Hepatocyte (in vitro differentiated cells): ENCODE measurements around the gene LDLRAD4. TPM values are rescaled to one million over a fixed set of nuclear protein-coding genes. Genes with fewer than 3 reads are reported as not detected.

Source experiments
- DNase-seq: peaks from one replicate; pipeline ENCODE4 v3.0.0-alpha.2; 2016; ENCODE audit warnings: low spot score
- H2AFZ ChIP-seq: fragments of 200-600 bp; sonication (generic); 2 replicates; pipeline ENCODE4 v1.6.0; 2016; ENCODE audit warnings: antibody characterized with exemption, mild to moderate bottlenecking
- H3K27ac ChIP-seq: fragments of 200-600 bp; sonication (generic); 2 replicates; pipeline ENCODE4 v1.5.1; 2016; ENCODE audit warnings: mild to moderate bottlenecking
- H3K27me3 ChIP-seq: fragments of 200-600 bp; sonication (generic); 2 replicates; pipeline ENCODE4 v1.6.1; 2016
- H3K36me3 ChIP-seq: fragments of 200-600 bp; sonication (generic); replicated peaks from 2 replicates; pipeline ENCODE4 v1.5.1; 2016; ENCODE audit warnings: low read depth; ENCODE audit not compliant: insufficient read depth
- H3K4me1 ChIP-seq: fragments of 200-600 bp; sonication (generic); 2 replicates; pipeline ENCODE4 v1.5.1; 2016; ENCODE audit warnings: mild to moderate bottlenecking, moderate library complexity; ENCODE audit not compliant: insufficient read depth
- H3K4me2 ChIP-seq: fragments of 200-600 bp; sonication (generic); 2 replicates; pipeline ENCODE4 v1.6.0; 2016
- H3K4me3 ChIP-seq: fragments of 200-600 bp; sonication (generic); 2 replicates; pipeline ENCODE4 v1.5.1; 2016; ENCODE audit warnings: mild to moderate bottlenecking
- H3K79me2 ChIP-seq: fragments of 200-600 bp; sonication (generic); 2 replicates; pipeline ENCODE4 v1.6.0; 2017; ENCODE audit warnings: mild to moderate bottlenecking
- H3K9me2 ChIP-seq: fragments of 200-600 bp; sonication (generic); replicated peaks from 2 replicates; pipeline ENCODE4 v1.6.0; 2017; ENCODE audit warnings: mild to moderate bottlenecking; ENCODE audit not compliant: insufficient read depth
- H3K9me3 ChIP-seq: fragments of 200-600 bp; sonication (generic); 2 replicates; pipeline ENCODE4 v1.5.1; 2016; ENCODE audit warnings: low read depth, mild to moderate bottlenecking
- H4K20me1 ChIP-seq: fragments of 200-600 bp; sonication (generic); 2 replicates; pipeline ENCODE4 v1.6.0; 2016; ENCODE audit warnings: mild to moderate bottlenecking; ENCODE audit not compliant: insufficient read depth, poor library complexity, severe bottlenecking
- EZH2 ChIP-seq: fragments of 200-600 bp; sonication (generic); IDR thresholded peaks from 2 replicates; pipeline ENCODE4 v1.6.1; 2016; ENCODE audit warnings: antibody characterized with exemption, mild to moderate bottlenecking, borderline replicate concordance
- EZH2phosphoT487 ChIP-seq: fragments of 200-600 bp; sonication (generic); IDR thresholded peaks from one replicate; pipeline ENCODE4 v1.6.1; 2018; ENCODE audit warnings: antibody characterized with exemption, mild to moderate bottlenecking, low read depth, moderate library complexity; ENCODE audit not compliant: unreplicated experiment, severe bottlenecking
- WGBS: methylation state at CpG from one replicate; pipeline ENCODE4 v1.1.6; 2016; ENCODE audit warnings: low lambda C conversion rate; ENCODE audit errors: missing lambda C conversion rate; 5-methylcytosine and 5-hydroxymethylcytosine counted together
- polyA plus RNA-seq: library from polyadenylated mRNA; unstranded; fragments of >200 nt; fragmentation: Nextera tagmentation; extraction: Ambion mirVana; gene quantifications from 2 replicates; pipeline ENCODE4 v1.2.1, GENCODE V29; 2016
- total RNA-seq: library from RNA; depleted of rRNA; stranded (reverse); fragments of >200 nt; gene quantifications from 2 replicates; pipeline ENCODE4 v1.2.3, GENCODE V29; 2014
- TF ChIP-seq, protein P1 (sequence below): fragments of 200-600 bp; sonication (generic); IDR thresholded peaks from 2 replicates; pipeline ENCODE4 v1.5.1; 2016; ENCODE audit warnings: antibody characterized with exemption, mild to moderate bottlenecking; ENCODE audit not compliant: poor library complexity

Gene LDLRAD4
- total and polyA plus RNA-seq, 2 experiments from 2014 or later, result 15.1 to 29.0 TPM

DNA sequence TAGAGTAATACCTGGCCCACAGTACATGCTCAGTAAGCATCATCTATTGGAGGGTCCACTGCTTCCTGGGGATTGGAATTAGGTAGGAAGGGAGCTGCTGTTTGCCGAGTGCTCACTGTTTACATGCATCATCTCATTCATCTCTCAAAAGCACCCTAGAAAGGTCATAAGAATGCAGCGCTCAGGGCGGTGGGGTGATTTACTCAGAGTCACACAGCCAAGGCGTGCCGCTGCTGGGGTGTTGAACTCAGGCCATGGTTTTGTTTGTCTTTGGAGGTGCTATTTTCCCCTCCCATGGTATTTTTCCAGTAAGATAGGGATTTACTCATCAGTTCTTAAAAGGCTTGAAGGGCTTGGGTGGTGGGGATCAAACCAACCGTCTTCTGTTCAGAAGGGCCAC is 227.5 kb downstream of the LDLRAD4 start:
- H3K27me3 ChIP-seq, result peaks cover 6% of the 10 kb centered on the region
- H3K27ac ChIP-seq, result no peak overlapping the region
- no peak for DNase-seq
- H3K4me2 ChIP-seq, result no peak overlapping the region
- no peaks in the 10 kb centered on the region for H4K20me1 ChIP-seq
- no peaks in the 10 kb centered on the region for H3K79me2 ChIP-seq
- no peaks in the 10 kb centered on the region for H3K9me3 ChIP-seq
- H3K4me1 ChIP-seq, result peaks cover 17% of the 10 kb centered on the region
- 74% methylated on average over 6 of the region's 6 CpGs for WGBS
- TF ChIP-seq EZH2phosphoT487 (no peak), EZH2 (no peak)
- TF ChIP-seq, protein P1, sequence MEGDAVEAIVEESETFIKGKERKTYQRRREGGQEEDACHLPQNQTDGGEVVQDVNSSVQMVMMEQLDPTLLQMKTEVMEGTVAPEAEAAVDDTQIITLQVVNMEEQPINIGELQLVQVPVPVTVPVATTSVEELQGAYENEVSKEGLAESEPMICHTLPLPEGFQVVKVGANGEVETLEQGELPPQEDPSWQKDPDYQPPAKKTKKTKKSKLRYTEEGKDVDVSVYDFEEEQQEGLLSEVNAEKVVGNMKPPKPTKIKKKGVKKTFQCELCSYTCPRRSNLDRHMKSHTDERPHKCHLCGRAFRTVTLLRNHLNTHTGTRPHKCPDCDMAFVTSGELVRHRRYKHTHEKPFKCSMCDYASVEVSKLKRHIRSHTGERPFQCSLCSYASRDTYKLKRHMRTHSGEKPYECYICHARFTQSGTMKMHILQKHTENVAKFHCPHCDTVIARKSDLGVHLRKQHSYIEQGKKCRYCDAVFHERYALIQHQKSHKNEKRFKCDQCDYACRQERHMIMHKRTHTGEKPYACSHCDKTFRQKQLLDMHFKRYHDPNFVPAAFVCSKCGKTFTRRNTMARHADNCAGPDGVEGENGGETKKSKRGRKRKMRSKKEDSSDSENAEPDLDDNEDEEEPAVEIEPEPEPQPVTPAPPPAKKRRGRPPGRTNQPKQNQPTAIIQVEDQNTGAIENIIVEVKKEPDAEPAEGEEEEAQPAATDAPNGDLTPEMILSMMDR, result no peak
- no peaks in the 10 kb centered on the region for H3K9me2 ChIP-seq
- H2AFZ ChIP-seq, result no peak overlapping the region
- no peak overlapping the region for H3K4me3 ChIP-seq
- H3K36me3 ChIP-seq, result no peaks in the 10 kb centered on the region

DNA sequence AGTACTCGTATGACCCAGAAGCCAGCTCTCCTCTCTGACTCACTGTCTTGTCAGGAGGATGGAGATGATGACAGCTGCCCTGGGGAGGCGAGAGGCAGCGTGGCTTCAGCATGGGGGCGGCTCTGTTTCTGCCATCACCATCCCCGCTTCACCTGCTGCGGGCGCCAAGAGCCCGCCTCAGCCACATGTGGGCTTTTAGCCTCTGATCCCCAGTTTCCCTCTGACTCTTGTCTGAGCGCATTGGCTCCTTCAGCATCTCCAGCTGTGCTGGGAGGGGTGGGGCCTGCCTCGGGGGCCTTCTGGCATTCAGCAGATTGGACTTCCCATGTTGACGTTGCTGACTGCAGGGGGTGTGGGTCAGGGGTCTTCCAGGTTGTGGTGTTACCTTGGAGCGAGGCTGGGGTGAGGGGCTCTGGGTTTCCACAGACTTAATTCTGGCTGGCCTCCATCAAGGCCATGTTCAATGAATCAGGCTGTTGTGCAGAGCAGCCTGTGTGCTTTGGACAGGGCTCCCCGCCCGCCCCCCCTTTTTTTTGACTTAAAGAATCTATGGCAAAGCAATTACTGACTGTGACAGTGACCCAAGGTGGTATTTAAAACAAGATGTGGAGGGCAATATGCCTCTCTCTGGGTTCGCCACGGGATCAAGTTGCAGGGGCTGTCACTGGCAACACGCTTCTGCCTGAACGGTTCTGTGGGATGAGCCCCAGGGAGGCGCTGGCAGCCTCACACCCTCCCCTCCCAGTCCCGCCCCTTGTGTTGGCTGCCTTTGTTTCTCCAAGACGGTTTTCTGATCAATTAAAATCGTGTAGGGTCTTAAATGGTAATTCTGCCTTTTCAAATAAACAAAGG is 228.3 kb downstream of the LDLRAD4 start:
- Histone ChIP-seq H3K4me3 (no peak overlapping the region), H3K79me2 (no peaks in the 10 kb centered on the region), H3K27me3 (peaks cover 6% of the 10 kb centered on the region), H3K36me3 (no peaks in the 10 kb centered on the region), H3K4me1 (peaks cover 17% of the 10 kb centered on the region), H2AFZ (no peak overlapping the region), H3K9me3 (no peaks in the 10 kb centered on the region), H3K9me2 (no peaks in the 10 kb centered on the region), H3K27ac (peak overlapping the region; percentile 71), H4K20me1 (no peaks in the 10 kb centered on the region), H3K4me2 (peak overlapping the region; percentile 71)
- no peak for DNase-seq
- WGBS, result 44% methylated on average over 21 of the region's 22 CpGs
- no peak for TF ChIP-seq EZH2
- TF ChIP-seq, protein P1, result no peak
- no peak for TF ChIP-seq EZH2phosphoT487

DNA sequence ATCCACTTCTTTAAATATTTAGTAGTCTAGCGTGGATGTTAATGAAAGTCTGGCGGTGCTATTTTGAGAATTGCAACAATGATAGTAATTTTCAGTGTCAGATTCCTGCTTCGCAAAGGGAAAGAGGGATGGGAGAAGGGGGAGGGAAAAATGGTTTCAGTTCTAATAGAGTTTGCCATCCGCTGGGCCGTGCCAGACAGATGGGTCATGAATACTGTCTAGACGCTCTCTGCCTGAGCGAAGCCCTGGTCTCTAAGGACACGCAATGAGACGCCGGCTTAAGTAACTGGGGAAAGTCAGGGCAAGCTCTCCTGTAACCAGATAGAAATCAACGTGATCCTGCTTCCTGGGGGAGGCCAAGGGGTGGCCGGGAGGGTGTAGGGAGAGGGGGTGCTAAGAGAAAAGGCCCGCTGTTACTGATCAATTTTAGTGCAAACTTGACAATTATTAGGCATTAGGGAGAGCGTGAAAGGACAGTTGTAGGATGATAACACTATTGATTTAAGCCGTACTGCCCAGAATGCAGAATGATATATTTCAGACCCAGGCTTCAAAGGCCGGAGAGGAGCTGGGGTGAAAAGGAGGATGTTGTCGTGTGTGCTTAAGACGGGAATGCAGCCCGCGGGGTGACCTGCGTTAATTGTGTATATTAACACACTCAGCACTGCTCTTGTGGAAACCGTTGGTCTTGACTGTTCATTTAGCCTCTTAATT is 229.2 kb downstream of the LDLRAD4 start:
- TF ChIP-seq EZH2, result no peak
- TF ChIP-seq, protein P1, result no peak
- Histone ChIP-seq H3K9me2 (no peaks in the 10 kb centered on the region), H3K27ac (peak overlapping the region; percentile 71), H3K9me3 (no peaks in the 10 kb centered on the region), H3K27me3 (peaks cover 6% of the 10 kb centered on the region), H2AFZ (peak overlapping the region; percentile 3), H3K79me2 (no peaks in the 10 kb centered on the region), H3K4me2 (peak overlapping the region; percentile 71), H4K20me1 (no peaks in the 10 kb centered on the region), H3K4me3 (no peak overlapping the region), H3K4me1 (peaks cover 17% of the 10 kb centered on the region), H3K36me3 (no peaks in the 10 kb centered on the region)
- peak; percentile 77 for DNase-seq
- 22% methylated on average over 22 of the region's 22 CpGs for WGBS
